SIG-M5 (cell line): ENCODE results near the gene PLEKHD1.

Experiments used
- DNase-seq: peaks from one replicate; lab custom pipeline; 2025; lab: John Stamatoyannopoulos, UW

PLEKHD1 gene

GRCh38 chr14:69518289-69519101 lies 34.0 kb downstream of the PLEKHD1 start:
- no peak for DNase-seq

DNA sequence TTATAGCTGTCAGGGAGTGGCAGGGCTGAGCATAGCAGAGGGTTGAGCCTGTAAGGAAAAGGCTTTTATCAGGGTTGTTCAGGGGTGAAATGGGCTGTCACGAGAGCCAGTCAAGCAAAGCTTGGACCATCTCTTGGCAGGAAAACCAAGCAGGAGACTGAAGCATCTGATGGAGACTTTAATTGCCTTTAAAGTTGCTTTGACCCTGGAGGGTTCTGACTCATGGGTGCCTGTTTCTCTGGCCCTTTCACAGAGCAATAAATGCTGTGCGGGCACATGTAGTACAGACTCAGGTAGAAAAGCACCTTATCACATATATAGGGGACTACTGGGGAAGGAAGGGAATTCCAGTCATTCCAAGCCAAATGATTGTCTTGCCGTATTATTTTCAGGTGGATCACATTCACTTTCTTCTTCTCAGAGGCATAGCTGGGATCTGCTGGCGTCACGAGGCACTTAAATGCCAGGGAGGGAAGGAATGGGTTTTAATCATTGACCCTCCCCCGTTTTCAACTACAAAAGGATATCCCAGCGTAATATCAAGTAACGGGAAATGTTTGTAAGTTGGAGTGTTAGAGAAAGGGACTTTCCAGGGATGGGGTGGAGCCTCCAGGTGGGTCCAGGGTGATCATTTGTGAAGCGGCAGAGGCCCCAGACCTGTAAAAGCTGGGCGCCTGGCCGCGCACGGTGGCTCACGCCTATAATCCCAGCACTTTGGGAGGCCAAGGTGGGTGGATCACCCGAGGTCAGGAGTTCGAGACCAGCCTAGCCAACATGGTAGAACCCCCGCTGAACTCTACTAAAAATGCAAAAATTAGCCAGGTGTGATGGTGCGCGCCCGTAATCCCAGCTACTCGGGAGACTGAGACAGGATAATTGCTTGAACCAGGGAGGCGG lies 34.9 kb downstream of the PLEKHD1 start:
- DNase-seq: no peak

- DNase-seq: no peak
Observed at GRCh38 chr14:69522026-69522425, 37.5 kb downstream of the PLEKHD1 start.

DNA sequence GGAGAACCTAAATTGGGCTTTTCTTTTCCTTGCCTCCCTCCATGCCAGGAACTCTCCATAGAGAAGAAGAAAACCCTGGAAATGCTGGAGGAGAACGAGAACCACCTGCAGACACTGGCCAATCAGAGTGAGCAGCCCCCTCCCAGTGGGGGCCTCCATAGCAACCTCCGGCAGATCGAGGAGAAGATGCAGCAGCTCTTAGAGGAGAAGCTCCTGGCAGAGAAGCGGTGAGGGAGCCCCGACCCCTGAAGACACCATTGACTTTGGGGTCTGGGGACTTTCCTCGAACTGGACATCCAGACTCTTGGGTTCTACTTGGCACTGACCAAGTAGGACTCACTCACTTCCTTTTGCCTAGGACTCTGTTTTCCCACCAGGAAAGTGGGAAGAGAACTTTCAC lies 41.4 kb downstream of the PLEKHD1 start:
- DNase-seq: no peak

GRCh38 chr14:69527635-69528034 lies 43.1 kb downstream of the PLEKHD1 start:
- DNase-seq: no peak

DNA sequence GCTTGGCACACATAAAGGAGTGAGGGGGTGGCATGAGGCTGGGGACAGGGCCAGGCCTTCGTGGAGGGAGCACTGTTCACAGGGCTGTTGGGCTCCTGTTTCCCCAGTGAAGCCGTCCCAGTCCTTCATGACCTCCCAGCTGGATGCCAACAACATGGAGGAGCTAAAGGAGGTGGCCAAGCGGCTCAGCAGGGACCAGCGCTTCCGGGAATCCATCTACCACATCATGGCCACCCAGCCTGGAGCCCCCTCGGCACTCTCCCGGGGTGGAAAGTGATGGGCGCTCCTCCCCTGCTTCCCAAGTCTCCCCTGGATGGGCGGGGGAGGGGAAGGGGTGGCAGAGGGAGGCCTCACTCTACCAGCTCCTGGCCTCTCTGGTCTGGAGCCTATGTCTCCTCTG lies 43.6 kb downstream of the PLEKHD1 start:
- no peak for DNase-seq

- DNase-seq: no peak
Observed at GRCh38 chr14:69528930-69529329, 44.4 kb downstream of the PLEKHD1 start.

- no peak for DNase-seq
Observed at GRCh38 chr14:69529563-69529962, 45.0 kb downstream of the PLEKHD1 start.

DNA sequence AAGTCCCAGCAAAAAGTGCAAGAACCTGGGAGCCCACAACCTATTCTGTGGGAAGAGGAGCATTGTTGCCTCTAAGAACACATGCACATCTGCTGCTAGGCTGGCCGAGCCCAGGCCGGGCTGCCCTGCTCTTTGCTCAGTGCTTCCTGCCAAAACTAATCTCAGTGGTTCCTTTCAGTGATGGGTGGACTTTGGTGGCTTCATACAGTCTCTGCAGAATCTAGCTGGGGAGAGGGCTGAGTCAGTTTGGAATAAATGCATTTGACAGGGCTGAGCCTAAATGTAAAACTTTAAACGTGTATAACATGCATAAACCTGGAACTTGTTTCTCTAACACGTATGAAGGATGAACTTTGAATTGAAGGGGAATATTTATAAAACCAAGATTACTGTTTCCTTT lies 45.6 kb downstream of the PLEKHD1 start:
- no peak for DNase-seq

GRCh38 chr14:69531135-69531534 lies 46.6 kb downstream of the PLEKHD1 start:
- no peak for DNase-seq

DNA sequence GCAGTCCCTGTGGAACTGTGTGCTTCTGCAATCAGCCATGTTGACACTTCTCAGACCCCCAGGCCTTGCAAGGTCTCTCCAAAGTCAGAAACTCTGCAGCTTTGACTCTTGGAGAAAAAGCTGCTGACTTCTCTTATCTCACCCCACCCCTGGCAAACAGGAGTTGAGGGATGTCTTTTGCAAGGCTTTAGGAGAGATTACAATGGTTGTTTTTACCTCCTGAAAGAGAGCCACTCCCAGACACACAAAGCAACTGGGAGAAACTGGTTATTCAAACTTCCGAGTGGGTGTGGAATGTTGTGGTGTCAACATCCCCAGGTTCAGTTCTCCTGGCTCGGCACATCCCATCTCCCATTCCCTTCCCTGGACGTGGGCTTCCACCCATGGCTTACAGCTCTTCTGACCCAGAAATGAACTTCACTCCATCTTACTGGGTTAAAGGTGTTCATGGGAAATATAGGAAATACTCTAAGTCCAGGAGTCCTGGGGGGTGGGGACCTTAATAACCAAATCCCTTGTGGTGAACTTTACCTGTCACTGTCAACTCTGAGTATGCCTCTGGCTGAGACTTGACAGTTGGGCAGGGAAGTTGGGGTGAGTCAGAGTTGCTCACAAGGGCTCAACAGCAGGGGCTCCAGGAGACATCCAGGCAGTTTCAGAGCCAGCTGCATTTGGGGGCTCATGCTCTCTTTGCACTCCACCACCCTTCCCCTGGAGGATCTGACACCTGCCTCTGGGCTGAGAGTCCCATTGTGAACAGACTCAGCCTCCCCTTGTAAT lies 48.2 kb downstream of the PLEKHD1 start:
- no peak for DNase-seq

- no peak for DNase-seq
Observed at GRCh38 chr14:69535230-69535848, 50.8 kb downstream of the PLEKHD1 start.

DNA sequence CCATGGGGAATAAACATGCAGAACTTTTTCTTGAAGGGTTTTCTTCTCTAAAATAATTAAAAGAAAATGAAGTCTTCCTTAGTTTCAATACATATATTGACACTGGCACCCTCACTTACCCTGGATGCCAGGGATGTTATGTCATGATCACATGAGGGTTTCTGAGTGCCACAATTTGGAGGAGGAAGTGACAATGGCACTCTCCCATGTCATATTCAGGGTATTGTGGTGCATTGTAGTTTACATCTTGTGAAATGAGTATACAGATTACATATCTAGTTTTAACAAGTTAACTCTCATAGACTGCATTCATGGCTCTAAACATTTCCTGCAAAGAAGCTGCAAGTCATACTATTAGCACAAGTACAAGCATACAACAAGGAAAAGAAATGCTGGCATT lies 52.4 kb downstream of the PLEKHD1 start:
- DNase-seq: no peak

DNA sequence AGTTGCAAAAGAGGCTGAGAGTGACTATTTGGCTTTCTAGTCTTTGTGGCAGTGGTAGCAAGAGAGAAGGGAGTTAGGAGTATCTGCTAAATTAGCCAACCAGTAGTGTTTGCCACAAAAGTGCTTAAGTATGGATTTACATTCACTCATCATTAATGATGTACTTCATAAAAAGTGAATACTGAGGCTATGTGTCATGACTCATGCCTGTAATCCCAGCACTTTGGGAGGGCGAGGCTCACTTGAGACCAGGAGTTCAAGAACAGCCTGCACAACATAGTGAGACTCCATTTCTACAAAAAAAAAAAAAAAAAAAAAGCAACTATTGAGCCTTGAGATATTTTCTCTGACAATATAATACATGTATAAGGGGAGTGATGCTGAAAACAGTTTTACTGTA lies 53.4 kb downstream of the PLEKHD1 start:
- no peak for DNase-seq

- no peak for DNase-seq
Observed at GRCh38 chr14:69538766-69539165, 54.2 kb downstream of the PLEKHD1 start.

GRCh38 chr14:69539631-69540410 lies 55.3 kb downstream of the PLEKHD1 start:
- DNase-seq: no peak

DNA sequence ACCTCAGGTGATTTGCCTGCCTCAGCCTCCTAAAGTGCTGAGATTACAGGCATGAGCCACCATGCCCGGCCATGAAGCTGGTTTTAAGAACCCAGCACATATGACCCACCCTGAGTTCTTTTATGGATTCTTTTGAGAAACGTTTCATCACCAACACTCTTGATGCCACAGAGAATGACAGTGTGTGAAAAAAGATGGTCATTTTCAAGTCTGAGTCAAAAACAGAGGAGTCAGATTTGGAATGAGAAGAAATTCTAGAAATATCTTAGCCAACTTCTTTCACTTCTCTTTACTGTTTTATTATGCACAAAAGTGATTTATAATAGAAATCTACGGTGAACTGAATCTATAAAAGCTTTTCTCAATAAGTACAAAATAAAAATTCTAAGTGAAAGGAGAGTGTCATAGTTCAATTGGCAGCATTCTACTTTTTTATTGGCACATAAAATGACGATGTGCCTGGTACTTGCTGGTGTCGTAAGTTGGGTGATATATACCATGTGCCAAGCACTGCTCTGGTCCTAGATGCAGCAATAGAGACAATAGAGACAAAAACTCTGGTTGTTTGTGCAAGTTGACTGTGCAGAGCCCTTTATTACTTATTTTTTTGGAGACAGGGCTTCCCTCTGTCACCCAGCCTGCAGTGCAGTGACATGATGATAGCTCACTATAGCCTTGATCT lies 56.3 kb downstream of the PLEKHD1 start:
- no peak for DNase-seq

DNA sequence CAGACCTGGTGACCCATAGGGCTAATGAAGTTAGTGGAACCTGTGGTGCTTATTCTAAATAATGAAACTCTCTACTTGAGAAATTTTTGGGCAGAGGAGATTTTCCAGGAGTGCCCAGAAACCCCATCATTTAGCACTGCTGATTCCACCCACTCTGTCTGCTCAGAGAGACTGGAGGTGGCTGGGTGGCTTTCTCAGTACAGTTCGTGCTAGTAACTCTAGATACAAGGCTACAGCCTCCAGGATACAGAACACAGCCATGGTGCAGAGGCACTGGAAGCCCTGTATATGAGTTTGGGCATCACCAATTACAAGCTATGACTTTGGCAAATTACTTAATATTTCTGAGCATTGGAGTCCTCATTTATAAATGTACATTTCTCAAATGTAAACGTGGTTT lies 57.8 kb downstream of the PLEKHD1 start:
- no peak for DNase-seq

DNA sequence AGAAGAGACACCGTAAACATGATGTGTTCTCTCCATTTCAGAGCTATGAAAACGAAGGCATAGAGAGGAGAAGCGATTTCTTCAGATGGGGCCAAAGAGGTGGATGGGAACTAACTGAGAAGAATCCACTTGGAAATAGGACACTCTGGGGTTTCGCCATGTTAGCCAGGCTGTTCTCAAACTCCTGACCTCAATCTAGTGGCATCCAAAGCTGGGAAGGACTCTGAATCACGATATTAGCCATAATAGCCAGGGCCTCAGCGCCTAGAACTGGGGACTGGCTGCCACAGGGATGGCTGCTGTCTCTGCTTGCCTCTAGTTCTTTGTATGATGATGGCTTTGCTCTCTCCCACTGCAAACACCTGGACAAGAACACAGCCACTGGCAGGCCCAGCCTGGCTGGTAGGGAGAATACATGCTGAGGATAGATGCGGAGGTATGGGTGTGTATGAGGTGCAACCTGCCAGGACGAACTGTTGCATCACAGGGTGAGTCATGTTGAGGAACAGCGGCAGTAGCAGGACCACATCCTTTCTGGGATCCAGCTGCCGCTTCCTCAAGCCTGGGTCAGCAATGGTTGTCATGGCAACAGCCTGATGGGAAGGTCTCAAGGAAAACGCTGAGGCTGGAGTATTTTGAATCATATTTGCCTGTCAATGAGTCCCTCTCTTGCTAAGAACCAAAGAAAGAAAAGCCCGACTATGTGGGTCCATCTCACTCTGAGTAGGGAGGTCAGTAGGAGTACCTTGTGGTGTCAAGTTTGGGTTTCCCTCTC lies 59.0 kb downstream of the PLEKHD1 start:
- DNase-seq: peak; percentile 29
